ENCODE measurements around the gene IL11. TPM values are rescaled to one million over a fixed set of nuclear protein-coding genes. Genes with fewer than 3 reads are reported as not detected.

IL11 gene
- total RNA-seq, 2 experiments from 2014 or later, result not detected

DNA sequence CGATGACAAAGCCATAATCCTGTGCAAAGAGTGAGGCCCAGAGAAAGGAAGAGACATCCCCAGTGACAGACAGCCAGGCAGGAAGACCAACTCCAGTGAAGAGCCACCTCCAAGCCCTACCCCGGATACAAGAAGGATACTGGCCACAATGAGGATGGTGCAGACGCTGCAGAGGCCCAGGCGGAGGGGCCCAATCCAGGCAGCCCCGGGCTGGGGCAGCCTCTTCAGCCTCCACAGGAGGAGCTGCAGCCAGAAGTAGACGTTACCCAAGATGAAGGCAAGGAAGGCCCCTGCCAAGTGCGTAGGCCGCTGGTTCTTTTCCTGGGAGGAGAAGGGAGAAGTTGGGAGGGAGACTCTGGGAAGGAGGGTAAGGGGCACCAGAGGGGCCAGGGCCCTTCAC, 53.6 kb downstream of the IL11 start:
- Mint-ChIP-seq H3K4me1 (no peaks in the 10 kb centered on the region), H3K9me3 (no peaks in the 10 kb centered on the region), H3K27ac (no peak overlapping the region), H3K36me3 (no peaks in the 10 kb centered on the region), H3K27me3 (no peaks in the 10 kb centered on the region), H3K4me3 (no peak overlapping the region)
- DNase-seq, result no peak

DNA sequence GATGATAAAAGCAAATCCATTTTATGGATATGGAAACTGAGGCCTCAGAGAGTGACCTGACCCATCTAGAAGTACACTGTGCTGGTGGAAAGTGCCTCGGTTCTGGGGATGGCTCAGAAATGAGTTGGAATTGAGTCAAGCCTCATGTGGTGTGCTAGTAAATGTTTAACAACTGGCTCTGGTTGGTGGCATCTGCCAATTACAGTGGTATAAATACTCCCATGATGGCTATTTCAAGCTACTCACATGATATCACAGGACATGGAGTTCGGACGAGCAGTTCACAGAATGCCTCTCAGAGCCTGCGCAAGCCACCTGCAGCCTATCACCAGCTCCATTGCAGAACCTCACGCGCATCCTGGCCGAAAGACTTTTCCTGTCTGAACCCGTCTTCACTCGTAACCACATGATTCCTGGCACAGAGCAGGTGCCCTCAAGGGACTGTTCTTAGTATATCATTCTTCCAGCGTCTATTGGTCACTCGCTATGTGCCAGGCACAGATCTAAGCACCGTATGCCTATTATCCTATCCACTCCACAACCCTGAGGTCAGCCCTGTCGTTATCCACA, 54.2 kb downstream of the IL11 start:
- Mint-ChIP-seq H3K36me3 (no peaks in the 10 kb centered on the region), H3K4me1 (no peaks in the 10 kb centered on the region), H3K27ac (no peak overlapping the region), H3K4me3 (no peak overlapping the region), H3K27me3 (no peaks in the 10 kb centered on the region), H3K9me3 (no peaks in the 10 kb centered on the region)
- DNase-seq, result no peak

DNA sequence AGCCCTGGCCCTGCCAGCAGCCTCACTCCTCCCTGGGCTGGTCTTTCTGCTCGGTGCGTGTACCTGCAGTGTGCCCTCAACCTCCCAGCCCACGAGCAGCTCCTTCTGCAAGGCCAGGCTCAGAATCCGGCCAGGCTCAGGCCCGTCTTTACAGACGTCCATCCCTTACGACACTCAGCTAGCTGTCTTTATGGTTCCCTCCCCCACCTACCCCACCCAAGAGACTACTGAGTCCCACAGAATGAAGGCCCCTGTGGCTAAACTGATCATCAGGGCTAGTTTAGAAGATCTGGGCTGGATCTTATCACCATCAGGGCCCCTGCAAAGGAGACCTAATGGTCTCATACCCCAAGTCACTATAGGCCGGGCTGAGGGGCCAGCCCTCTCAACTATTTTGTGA, 55.9 kb downstream of the IL11 start:
- Mint-ChIP-seq H3K4me3 (no peak overlapping the region), H3K36me3 (no peaks in the 10 kb centered on the region), H3K27me3 (no peaks in the 10 kb centered on the region), H3K4me1 (no peaks in the 10 kb centered on the region), H3K9me3 (no peaks in the 10 kb centered on the region), H3K27ac (no peak overlapping the region)
- no peak for DNase-seq

Other genes starting within 250 kb of the IL11 start
- gene TNNT1, start 221.3 kb downstream of the IL11 start, total RNA-seq, result not detected
- under 1 TPM in 1 of 2 experiments, not detected in 1; 0.25 TPM for gene TNNI3, start 212.7 kb downstream of the IL11 start, total RNA-seq
- not detected for gene DNAAF3, start 203.8 kb downstream of the IL11 start, total RNA-seq
- gene SYT5, start 190.2 kb downstream of the IL11 start, total RNA-seq, result not detected
- not detected for gene PTPRH, start 161.0 kb downstream of the IL11 start, total RNA-seq
- 1 to 10 TPM; 7.3 to 7.9 TPM for gene TMEM86B, start 141.7 kb downstream of the IL11 start, total RNA-seq
- 100 to 1,000 TPM; 226 to 227 TPM for gene PPP6R1, start 111.4 kb downstream of the IL11 start, total RNA-seq
- 10 to 100 TPM; 68.0 to 69.7 TPM for gene HSPBP1, start 90.4 kb downstream of the IL11 start, total RNA-seq
- gene BRSK1, start 86.5 kb downstream of the IL11 start, total RNA-seq, result 1 to 10 TPM; 5.6 to 6.4 TPM
- not detected for gene TMEM150B, start 45.1 kb downstream of the IL11 start, total RNA-seq
- gene KMT5C, start 30.6 kb downstream of the IL11 start, total RNA-seq, result 10 to 100 TPM; 14.9 to 15.4 TPM
- gene COX6B2, start 15.7 kb downstream of the IL11 start, total RNA-seq, result not detected
- not detected for gene GARIN5B, start 7.2 kb downstream of the IL11 start, total RNA-seq
- gene TMEM190, start 6.4 kb upstream of the IL11 start, total RNA-seq, result not detected
- 10 to 100 TPM; 10.1 to 10.8 TPM for gene TMEM238, start 13.8 kb upstream of the IL11 start, total RNA-seq
- gene RPL28, start 15.5 kb upstream of the IL11 start, total RNA-seq, result 1,000 to 10,000 TPM; 2,585 to 2,613 TPM
- 100 to 1,000 TPM; 323 to 325 TPM for gene UBE2S, start 37.3 kb upstream of the IL11 start, total RNA-seq
- not detected for gene SHISA7, start 72.8 kb upstream of the IL11 start, total RNA-seq
- gene ISOC2, start 91.2 kb upstream of the IL11 start, total RNA-seq, result 10 to 100 TPM; 35.7 to 37.5 TPM
- not detected for gene C19orf85, start 94.3 kb upstream of the IL11 start, total RNA-seq
- 10 to 100 TPM in 1 of 2 experiments, 1 to 10 TPM in 1; 8.8 to 10.3 TPM for gene ZNF628, start 106.2 kb upstream of the IL11 start, total RNA-seq
- 10 to 100 TPM; 24.8 to 24.9 TPM for gene NAT14, start 114.7 kb upstream of the IL11 start, total RNA-seq
- gene SSC5D, start 118.0 kb upstream of the IL11 start, total RNA-seq, result 1 to 10 TPM in 1 of 2 experiments, under 1 TPM in 1; 0.46 to 1.4 TPM
- gene SBK2, start 166.7 kb upstream of the IL11 start, total RNA-seq, result not detected
- gene SBK3, start 175.1 kb upstream of the IL11 start, total RNA-seq, result not detected
- gene ZNF579, start 210.4 kb upstream of the IL11 start, total RNA-seq, result 1 to 10 TPM; 5.5 to 6.1 TPM
- gene FIZ1, start 229.1 kb upstream of the IL11 start, total RNA-seq, result 10 to 100 TPM; 19.8 to 20.7 TPM
- 10 to 100 TPM; 10.8 to 11.5 TPM for gene ZNF524, start 229.8 kb upstream of the IL11 start, total RNA-seq
- gene ZNF865, start 235.2 kb upstream of the IL11 start, total RNA-seq, result 10 to 100 TPM; 10.5 to 10.7 TPM

Measured in activated naive CD8-positive, alpha-beta T cell treated with anti-CD3 and anti-CD28 coated beads for 36 hours (primary cell).